K562 (cell line): ENCODE data around the gene CCP110. TPM values are rescaled to one million over a fixed set of nuclear protein-coding genes. Genes with fewer than 3 reads are reported as not detected.
A peak's percentile ranks its signal among the peaks of the same experiment; 100 is the strongest.

Source experiments
- CBX5 ChIP-seq: IDR thresholded peaks from 2 replicates; pipeline ENCODE4 v1.6.1; 2014; ENCODE audit warnings: low read depth, borderline replicate concordance
- ELK3 ChIP-seq: fragments of 450-650 bp; formaldehyde crosslinking; IDR thresholded peaks from 2 replicates; pipeline ENCODE4 v1.4.0; 2020; ENCODE audit warnings: mild to moderate bottlenecking
- ETV5 ChIP-seq: sonication (generic); formaldehyde crosslinking; IDR thresholded peaks from 2 replicates; pipeline ENCODE4 v1.4.0; 2020; ENCODE audit warnings: low read depth, mild to moderate bottlenecking, missing genetic modification reagents
- FOXJ2 ChIP-seq: fragments of 200-800 bp; sonication (Bioruptor generic); IDR thresholded peaks from 2 replicates; pipeline ENCODE4 v1.6.1; 2016; ENCODE audit warnings: missing genetic modification characterization, missing compliant biosample characterization
- GABPA ChIP-seq: fragments of 200-800 bp; sonication (Bioruptor generic); conservative IDR thresholded peaks from 2 replicates; pipeline ENCODE4 v1.6.1; 2016; ENCODE audit warnings: low read depth, missing genetic modification characterization, missing compliant biosample characterization
- JUN ChIP-seq, 2 experiments: sonication (generic) in 1 of 2; formaldehyde crosslinking in 1 of 2; IDR thresholded peaks; 2 replicates each; pipeline versions ENCODE4 v1.6.1 to v1.8.0; 2012 to 2022; ENCODE audit warnings: borderline replicate concordance in 2 of 2, mild to moderate bottlenecking in 2 of 2, improper control_type of control experiment in 1 of 2, low read depth in 1 of 2, low read length in 1 of 2, missing genetic modification reagents in 1 of 2
- MCM7 ChIP-seq, 2 experiments: fragments of 450-650 bp; IDR thresholded peaks; 2 replicates each; pipeline ENCODE4 v1.6.1; 2016 to 2018
- NFATC3 ChIP-seq: fragments of 450-650 bp; IDR thresholded peaks from 2 replicates; pipeline ENCODE4 v1.6.1; 2017; ENCODE audit warnings: mild to moderate bottlenecking
- OTX1 ChIP-seq: fragments of 450-650 bp; formaldehyde crosslinking; IDR thresholded peaks from 2 replicates; pipeline ENCODE4 v1.4.0; 2022; ENCODE audit warnings: mild to moderate bottlenecking
- RNF2 ChIP-seq: sonication (generic); IDR thresholded peaks from 2 replicates; pipeline ENCODE4 v1.6.1; 2016
- U2AF2 ChIP-seq: fragments of 200-400 bp; formaldehyde crosslinking; optimal IDR thresholded peaks from 2 replicates; pipeline ENCODE3; 2017; ENCODE audit warnings: low read depth, mild to moderate bottlenecking, low read length
- XRCC4 ChIP-seq: IDR thresholded peaks from one replicate; pipeline ENCODE4 v1.6.1; 2011; ENCODE audit not compliant: insufficient read depth, insufficient read length; ENCODE audit errors: extremely low read depth
- polyA plus RNA-seq, 8 experiments: library from polyadenylated mRNA; depleted of rRNA in 4 of 8; stranded (reverse) in 5 of 8; unstranded in 3 of 8; fragments of >200 nt; fragmentation: Nextera tagmentation in 2 of 8; fragmentation: Illumina TruSeq in 1 of 8; extraction: Ambion mirVana in 2 of 8; extraction: Trizol in 1 of 8; gene quantifications; 2 replicates each; pipeline versions ENCODE4 v1.2.1 to v1.2.3, GENCODE V29; 2011 to 2014; ENCODE audit warnings: inconsistent platforms in 1 of 8, missing spikeins in 1 of 8
- total RNA-seq, 7 experiments: library from RNA; depleted of rRNA in 6 of 7; stranded (reverse); fragments of >200 nt in 6 of 7; fragmentation: Illumina TruSeq in 2 of 7; extraction: Trizol in 2 of 7; gene quantifications; 2 replicates each; pipeline versions ENCODE4 v1.2.1 to v1.2.3, GENCODE V29; 2011 to 2021; ENCODE audit warnings: low replicate concordance in 1 of 7
- TF ChIP-seq, protein P1 (sequence below): fragments of 450-650 bp; IDR thresholded peaks from 2 replicates; pipeline ENCODE4 v1.6.1; 2016
- TF ChIP-seq, protein P2 (sequence below): sonication (generic); IDR thresholded peaks from 2 replicates; pipeline ENCODE4 v1.6.1; 2016
- TF ChIP-seq, protein P3 (sequence below), 2 experiments: fragments of 450-650 bp in 1 of 2; IDR thresholded peaks; 2 replicates each; pipeline ENCODE4 v1.6.1; 2011 to 2017; ENCODE audit warnings: low read depth in 2 of 2, antibody characterized with exemption in 1 of 2, borderline replicate concordance in 1 of 2, low read length in 1 of 2, mild to moderate bottlenecking in 1 of 2, mixed read lengths in 1 of 2; ENCODE audit not compliant: control insufficient read depth in 1 of 2

The CCP110 gene
- total and polyA plus RNA-seq, 9 of the 15 experiments (the other 6 are each of a cell fraction or from before 2014, with no cell fraction given) = 3.5 to 16.1 (median 12.1) TPM

- TF ChIP-seq, protein P1, sequence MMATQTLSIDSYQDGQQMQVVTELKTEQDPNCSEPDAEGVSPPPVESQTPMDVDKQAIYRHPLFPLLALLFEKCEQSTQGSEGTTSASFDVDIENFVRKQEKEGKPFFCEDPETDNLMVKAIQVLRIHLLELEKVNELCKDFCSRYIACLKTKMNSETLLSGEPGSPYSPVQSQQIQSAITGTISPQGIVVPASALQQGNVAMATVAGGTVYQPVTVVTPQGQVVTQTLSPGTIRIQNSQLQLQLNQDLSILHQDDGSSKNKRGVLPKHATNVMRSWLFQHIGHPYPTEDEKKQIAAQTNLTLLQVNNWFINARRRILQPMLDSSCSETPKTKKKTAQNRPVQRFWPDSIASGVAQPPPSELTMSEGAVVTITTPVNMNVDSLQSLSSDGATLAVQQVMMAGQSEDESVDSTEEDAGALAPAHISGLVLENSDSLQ = peak; percentile 92
- 0 out of 2 replicates have a peak, but pooled peaks have one; percentile 29 for TF ChIP-seq NFATC3
- TF ChIP-seq CBX5 = no peak
- peak; percentile 63 for TF ChIP-seq ETV5 (CRISPR knock-in tag)
- TF ChIP-seq U2AF2 = no peak
- TF ChIP-seq, protein P2, sequence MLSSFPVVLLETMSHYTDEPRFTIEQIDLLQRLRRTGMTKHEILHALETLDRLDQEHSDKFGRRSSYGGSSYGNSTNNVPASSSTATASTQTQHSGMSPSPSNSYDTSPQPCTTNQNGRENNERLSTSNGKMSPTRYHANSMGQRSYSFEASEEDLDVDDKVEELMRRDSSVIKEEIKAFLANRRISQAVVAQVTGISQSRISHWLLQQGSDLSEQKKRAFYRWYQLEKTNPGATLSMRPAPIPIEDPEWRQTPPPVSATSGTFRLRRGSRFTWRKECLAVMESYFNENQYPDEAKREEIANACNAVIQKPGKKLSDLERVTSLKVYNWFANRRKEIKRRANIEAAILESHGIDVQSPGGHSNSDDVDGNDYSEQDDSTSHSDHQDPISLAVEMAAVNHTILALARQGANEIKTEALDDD = peak; percentile 97
- no peak for TF ChIP-seq GABPA
- TF ChIP-seq ELK3 (CRISPR knock-in tag) = no peak
- TF ChIP-seq RNF2 = peak; percentile 81
- TF ChIP-seq XRCC4 = no peak
- TF ChIP-seq OTX1 (CRISPR knock-in tag) = no peak
- peak; percentile 77 for TF ChIP-seq JUN (IDR thresholded peaks at IDR 0.05; ENCODE audit: borderline replicate concordance, low read depth, low read length)
- no peak for TF ChIP-seq JUN (CRISPR knock-in tag; IDR thresholded peaks at IDR 0.05; ENCODE audit: borderline replicate concordance)
- no peak for TF ChIP-seq FOXJ2 (tag)
- TF ChIP-seq, protein P3, sequence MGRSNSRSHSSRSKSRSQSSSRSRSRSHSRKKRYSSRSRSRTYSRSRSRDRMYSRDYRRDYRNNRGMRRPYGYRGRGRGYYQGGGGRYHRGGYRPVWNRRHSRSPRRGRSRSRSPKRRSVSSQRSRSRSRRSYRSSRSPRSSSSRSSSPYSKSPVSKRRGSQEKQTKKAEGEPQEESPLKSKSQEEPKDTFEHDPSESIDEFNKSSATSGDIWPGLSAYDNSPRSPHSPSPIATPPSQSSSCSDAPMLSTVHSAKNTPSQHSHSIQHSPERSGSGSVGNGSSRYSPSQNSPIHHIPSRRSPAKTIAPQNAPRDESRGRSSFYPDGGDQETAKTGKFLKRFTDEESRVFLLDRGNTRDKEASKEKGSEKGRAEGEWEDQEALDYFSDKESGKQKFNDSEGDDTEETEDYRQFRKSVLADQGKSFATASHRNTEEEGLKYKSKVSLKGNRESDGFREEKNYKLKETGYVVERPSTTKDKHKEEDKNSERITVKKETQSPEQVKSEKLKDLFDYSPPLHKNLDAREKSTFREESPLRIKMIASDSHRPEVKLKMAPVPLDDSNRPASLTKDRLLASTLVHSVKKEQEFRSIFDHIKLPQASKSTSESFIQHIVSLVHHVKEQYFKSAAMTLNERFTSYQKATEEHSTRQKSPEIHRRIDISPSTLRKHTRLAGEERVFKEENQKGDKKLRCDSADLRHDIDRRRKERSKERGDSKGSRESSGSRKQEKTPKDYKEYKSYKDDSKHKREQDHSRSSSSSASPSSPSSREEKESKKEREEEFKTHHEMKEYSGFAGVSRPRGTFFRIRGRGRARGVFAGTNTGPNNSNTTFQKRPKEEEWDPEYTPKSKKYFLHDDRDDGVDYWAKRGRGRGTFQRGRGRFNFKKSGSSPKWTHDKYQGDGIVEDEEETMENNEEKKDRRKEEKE (IDR thresholded peaks at IDR 0.05; ENCODE audit: borderline replicate concordance in 1 of 2, control insufficient read depth in 1 of 2, low read depth in 2 of 2, low read length in 1 of 2) = no peak
- TF ChIP-seq MCM7 (IDR thresholded peaks at IDR 0.05) = no peak
Measured at GRCh38 chr16:19520861-19521331, 2.8 kb upstream of the CCP110 start (continued).
